ENCODE measurements around the gene TUBA1B.

- TF ChIP-seq POLR2AphosphoS5 (IDR thresholded peaks at IDR 0.05; ENCODE audit: low read depth, low read length) (no peak), POLR2A (IDR thresholded peaks at IDR 0.05; ENCODE audit: low read depth, low read length) (no peak), POU2F2 (IDR thresholded peaks at IDR 0.05; ENCODE audit: low read depth, low read length) (no peak), TAF1 (IDR thresholded peaks at IDR 0.05; ENCODE audit: low read depth, low read length) (no peak)
These were observed 22.2 kb downstream of the TUBA1B start for GRCh38 chr12:49108958-49109404.
